Measurements from ENCODE around the gene TSPAN18. TPM values are rescaled to one million over a fixed set of nuclear protein-coding genes. Genes with fewer than 3 reads are reported as not detected.

The TSPAN18 gene
- total RNA-seq, 1 donor from 2014 or later, result 25.4 TPM

- intact Hi-C loops (cut with micrococcal nuclease), result no loop called here
These were observed 113.3 kb downstream of the TSPAN18 start for GRCh38 chr11:44840085-44840478.

- intact Hi-C loops (cut with micrococcal nuclease), result no loop called here
These were observed 113.9 kb downstream of the TSPAN18 start for GRCh38 chr11:44840521-44841251.

GRCh38 chr11:44842220-44842619, 115.5 kb downstream of the TSPAN18 start:
- intact Hi-C loops (cut with micrococcal nuclease), result no loop called here

- intact Hi-C loops (cut with micrococcal nuclease), result no loop called here
These were observed 120.1 kb downstream of the TSPAN18 start for GRCh38 chr11:44846852-44847251.

- intact Hi-C loops (cut with micrococcal nuclease), result no loop called here
These were observed 120.6 kb downstream of the TSPAN18 start for GRCh38 chr11:44847316-44847715.

- intact Hi-C loops (cut with micrococcal nuclease), result no loop called here
These were observed 121.6 kb downstream of the TSPAN18 start for GRCh38 chr11:44848203-44848962.

GRCh38 chr11:44848963-44849350, 122.2 kb downstream of the TSPAN18 start:
- intact Hi-C loops (cut with micrococcal nuclease), result no loop called here

- intact Hi-C loops (cut with micrococcal nuclease), result no loop called here
These were observed 122.7 kb downstream of the TSPAN18 start for GRCh38 chr11:44849424-44849823.

- intact Hi-C loops (cut with micrococcal nuclease), result no loop called here
These were observed 123.2 kb downstream of the TSPAN18 start for GRCh38 chr11:44849922-44850321.

- intact Hi-C loops (cut with micrococcal nuclease), result no loop called here
These were observed 124.7 kb downstream of the TSPAN18 start for GRCh38 chr11:44851496-44851895.

- intact Hi-C loops (cut with micrococcal nuclease), result no loop called here
These were observed 125.5 kb downstream of the TSPAN18 start for GRCh38 chr11:44852159-44852747.

- intact Hi-C loops (cut with micrococcal nuclease), result no loop called here
These were observed 126.2 kb downstream of the TSPAN18 start for GRCh38 chr11:44852952-44853351.

GRCh38 chr11:44853666-44854065, 126.9 kb downstream of the TSPAN18 start:
- intact Hi-C loops (cut with micrococcal nuclease), result no loop called here

GRCh38 chr11:44854086-44854485, 127.3 kb downstream of the TSPAN18 start:
- intact Hi-C loops (cut with micrococcal nuclease), result no loop called here

- intact Hi-C loops (cut with micrococcal nuclease), result no loop called here
These were observed 128.2 kb downstream of the TSPAN18 start for GRCh38 chr11:44854741-44855492.

GRCh38 chr11:44855493-44855849, 128.7 kb downstream of the TSPAN18 start:
- intact Hi-C loops (cut with micrococcal nuclease), result no loop called here

- intact Hi-C loops (cut with micrococcal nuclease), result no loop called here
These were observed 130.8 kb downstream of the TSPAN18 start for GRCh38 chr11:44857490-44858090.

GRCh38 chr11:44858796-44859527, 132.2 kb downstream of the TSPAN18 start:
- intact Hi-C loops (cut with micrococcal nuclease), result no loop called here

- intact Hi-C loops (cut with micrococcal nuclease), result no loop called here
These were observed 132.8 kb downstream of the TSPAN18 start for GRCh38 chr11:44859528-44859925.

GRCh38 chr11:44860346-44860745, 133.6 kb downstream of the TSPAN18 start:
- intact Hi-C loops (cut with micrococcal nuclease), result no loop called here
